NK-92 (cell line): ENCODE measurements around the gene MMRN1.
"Not testable (repeated sequence)": the region's sequence is repeated elsewhere in the genome, so short reads cannot be mapped to it uniquely, and the experiment has no call there.

Experiments used
- DNase-seq: peaks from one replicate; lab custom pipeline; 2025; ENCODE audit not compliant: unreplicated experiment; lab: John Stamatoyannopoulos, UW

The MMRN1 gene, protein sequence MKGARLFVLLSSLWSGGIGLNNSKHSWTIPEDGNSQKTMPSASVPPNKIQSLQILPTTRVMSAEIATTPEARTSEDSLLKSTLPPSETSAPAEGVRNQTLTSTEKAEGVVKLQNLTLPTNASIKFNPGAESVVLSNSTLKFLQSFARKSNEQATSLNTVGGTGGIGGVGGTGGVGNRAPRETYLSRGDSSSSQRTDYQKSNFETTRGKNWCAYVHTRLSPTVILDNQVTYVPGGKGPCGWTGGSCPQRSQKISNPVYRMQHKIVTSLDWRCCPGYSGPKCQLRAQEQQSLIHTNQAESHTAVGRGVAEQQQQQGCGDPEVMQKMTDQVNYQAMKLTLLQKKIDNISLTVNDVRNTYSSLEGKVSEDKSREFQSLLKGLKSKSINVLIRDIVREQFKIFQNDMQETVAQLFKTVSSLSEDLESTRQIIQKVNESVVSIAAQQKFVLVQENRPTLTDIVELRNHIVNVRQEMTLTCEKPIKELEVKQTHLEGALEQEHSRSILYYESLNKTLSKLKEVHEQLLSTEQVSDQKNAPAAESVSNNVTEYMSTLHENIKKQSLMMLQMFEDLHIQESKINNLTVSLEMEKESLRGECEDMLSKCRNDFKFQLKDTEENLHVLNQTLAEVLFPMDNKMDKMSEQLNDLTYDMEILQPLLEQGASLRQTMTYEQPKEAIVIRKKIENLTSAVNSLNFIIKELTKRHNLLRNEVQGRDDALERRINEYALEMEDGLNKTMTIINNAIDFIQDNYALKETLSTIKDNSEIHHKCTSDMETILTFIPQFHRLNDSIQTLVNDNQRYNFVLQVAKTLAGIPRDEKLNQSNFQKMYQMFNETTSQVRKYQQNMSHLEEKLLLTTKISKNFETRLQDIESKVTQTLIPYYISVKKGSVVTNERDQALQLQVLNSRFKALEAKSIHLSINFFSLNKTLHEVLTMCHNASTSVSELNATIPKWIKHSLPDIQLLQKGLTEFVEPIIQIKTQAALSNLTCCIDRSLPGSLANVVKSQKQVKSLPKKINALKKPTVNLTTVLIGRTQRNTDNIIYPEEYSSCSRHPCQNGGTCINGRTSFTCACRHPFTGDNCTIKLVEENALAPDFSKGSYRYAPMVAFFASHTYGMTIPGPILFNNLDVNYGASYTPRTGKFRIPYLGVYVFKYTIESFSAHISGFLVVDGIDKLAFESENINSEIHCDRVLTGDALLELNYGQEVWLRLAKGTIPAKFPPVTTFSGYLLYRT

DNA sequence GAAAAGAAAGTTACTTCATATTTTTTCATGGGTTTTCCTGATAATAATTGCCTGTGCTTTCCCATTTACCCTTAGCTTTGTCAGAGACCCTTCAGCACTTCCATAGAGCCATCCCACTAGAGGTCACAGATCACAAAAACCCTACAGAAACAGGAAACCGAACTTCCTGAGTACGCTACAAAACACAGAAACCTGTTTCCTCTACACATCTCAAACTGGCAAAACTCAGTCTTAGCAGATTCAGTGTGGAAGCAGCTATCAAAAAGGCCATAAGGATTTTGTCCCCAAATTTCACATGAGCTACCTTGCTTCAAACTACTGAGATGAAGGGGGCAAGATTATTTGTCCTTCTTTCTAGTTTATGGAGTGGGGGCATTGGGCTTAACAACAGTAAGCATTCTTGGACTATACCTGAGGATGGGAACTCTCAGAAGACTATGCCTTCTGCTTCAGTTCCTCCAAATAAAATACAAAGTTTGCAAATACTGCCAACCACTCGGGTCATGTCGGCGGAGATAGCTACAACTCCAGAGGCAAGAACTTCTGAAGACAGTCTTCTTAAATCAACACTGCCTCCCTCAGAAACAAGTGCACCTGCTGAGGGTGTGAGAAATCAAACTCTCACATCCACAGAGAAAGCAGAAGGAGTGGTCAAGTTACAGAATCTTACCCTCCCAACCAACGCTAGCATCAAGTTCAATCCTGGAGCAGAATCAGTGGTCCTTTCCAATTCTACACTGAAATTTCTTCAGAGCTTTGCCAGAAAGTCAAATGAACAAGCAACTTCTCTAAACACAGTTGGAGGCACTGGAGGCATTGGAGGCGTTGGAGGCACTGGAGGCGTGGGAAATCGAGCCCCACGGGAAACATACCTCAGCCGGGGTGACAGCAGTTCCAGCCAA lies at the start of gene MMRN1:
TSS of gene MMRN1 (plus strand) at position 206 of the 902 bp plus-strand sequence. CDS start at position 324, 118 bp downstream.
- DNase-seq = no peak

DNA sequence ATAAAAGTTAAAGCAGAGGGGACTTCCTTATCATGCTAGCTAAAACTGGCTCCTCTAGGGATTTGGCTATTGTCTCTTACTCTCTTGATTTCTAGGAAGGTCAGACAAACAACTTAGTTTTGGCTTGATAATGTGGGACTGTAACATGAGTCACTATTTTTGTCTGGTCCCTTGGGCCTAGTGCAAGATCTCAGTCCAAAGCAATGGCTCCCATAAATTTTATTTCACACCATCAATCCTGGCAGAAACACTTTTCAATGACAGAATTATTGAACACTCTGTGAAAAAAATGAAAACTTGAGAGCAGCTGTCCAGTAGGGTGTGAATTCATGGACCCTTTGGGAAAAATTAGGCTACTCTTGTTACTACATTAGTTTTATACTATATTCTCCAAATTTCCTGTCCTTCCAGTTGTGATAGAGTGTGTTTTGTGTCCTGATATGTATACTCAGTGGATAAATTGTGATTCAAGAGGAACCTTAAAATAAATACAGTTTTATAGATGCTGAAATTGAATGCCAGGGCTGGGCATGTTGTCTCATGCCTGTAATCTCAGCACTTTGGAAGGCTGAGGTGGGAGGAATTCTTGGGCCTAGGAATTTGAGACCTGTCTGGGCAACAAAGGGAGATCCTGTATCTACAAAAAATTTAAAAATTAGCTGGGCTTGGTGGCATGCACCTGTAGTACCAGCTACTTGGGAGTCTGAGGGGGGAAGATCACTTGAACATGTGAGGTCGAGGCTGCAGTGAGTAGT lies 46.9 kb upstream of the MMRN1 start:
- no peak for DNase-seq

DNA sequence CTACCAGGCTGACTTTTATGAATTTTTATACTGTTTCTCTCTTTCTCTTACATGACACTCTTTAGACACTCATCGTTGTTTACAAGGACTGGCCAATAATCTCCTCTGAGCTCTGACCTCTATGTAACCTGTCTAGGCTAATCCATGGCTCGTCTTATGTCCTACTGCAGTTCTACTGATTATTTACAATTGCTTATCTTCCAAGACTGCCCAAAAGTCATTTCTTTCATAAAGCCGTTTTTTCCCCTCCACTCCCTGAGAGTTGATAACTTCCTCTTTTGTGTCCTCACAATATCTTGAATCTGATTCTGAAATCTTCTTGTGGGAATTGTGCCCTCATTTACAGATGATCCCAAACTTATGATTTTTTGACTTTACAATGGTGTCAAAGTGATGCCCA lies 39.4 kb upstream of the MMRN1 start:
- DNase-seq = no peak

- no peak for DNase-seq
Measured at GRCh38 chr4:89860971-89861370, 33.7 kb upstream of the MMRN1 start.

DNA sequence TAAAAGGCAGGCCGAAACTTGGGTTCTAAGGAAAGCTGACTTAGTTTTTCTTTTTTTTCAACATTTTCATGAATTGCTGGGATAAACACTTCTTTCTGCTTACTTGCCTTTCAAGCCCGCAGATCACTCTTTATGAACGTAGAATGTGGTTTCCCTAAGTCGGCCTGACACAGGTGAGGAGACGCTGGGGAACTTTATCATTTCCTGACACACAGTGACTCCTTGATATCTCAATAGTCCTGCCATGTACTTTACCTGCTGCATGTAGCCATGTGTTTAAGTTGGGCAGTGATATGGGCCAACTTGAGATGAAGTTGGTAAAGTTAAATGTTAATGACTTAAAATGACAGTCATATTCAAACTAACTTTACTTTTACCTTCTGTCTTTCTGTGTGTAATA lies 31.1 kb upstream of the MMRN1 start:
- DNase-seq = no peak

- no peak for DNase-seq
Measured at GRCh38 chr4:89868276-89868675, 26.4 kb upstream of the MMRN1 start.

DNA sequence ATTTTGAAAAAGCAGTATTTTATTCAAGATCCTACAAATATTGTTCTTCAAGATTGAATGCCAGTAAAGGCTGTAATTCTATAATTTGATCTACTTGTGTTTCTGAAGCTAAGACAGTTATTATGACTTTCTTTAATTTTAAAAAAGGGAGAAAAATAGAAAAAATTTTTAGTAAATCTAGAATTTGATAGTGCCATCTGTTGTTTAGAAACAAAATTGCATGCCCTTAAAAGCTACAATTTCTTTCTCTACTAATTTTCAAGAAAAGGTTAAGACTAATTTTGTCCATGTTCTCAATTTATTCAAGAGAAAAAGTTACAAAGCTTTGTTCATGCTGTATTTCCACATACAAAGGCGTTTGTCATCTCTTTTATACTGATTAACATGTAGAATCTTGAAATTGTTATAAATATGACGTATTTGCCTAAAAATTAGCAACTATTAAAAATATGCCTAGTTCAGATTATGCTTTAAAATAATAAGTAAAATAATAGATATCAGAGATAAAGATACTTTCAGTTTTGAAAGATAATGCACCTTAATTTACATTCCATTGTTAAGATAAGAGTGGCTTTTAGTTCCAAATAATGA lies 25.6 kb upstream of the MMRN1 start:
- no peak for DNase-seq

GRCh38 chr4:89871211-89871610 lies 23.4 kb upstream of the MMRN1 start:
- no peak for DNase-seq

GRCh38 chr4:89876548-89876947 lies 18.1 kb upstream of the MMRN1 start:
- no peak for DNase-seq

- no peak for DNase-seq
Measured at GRCh38 chr4:89878611-89879010, 16.0 kb upstream of the MMRN1 start.

- DNase-seq = no peak
Measured at GRCh38 chr4:89879215-89879614, 15.4 kb upstream of the MMRN1 start.

DNA sequence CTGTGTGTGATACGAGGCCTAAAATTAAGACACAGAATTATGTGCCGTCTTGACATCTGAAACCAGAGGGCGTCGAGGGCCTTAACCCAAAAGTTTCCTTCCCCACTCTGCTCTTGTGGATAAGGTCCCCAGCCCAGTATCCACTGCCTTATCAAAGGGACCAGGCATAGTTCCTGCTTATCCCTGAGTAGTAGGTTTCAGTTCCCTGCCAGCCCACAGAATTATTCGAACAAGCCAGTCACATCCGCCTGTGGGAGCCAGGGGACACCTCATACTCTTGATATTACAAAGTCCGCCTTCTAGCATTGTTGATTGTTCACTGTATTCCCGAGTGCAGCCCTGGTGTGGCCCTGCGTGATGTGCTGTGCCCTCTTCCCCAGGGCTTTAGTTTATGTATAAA lies 5.4 kb upstream of the MMRN1 start:
- no peak for DNase-seq

DNA sequence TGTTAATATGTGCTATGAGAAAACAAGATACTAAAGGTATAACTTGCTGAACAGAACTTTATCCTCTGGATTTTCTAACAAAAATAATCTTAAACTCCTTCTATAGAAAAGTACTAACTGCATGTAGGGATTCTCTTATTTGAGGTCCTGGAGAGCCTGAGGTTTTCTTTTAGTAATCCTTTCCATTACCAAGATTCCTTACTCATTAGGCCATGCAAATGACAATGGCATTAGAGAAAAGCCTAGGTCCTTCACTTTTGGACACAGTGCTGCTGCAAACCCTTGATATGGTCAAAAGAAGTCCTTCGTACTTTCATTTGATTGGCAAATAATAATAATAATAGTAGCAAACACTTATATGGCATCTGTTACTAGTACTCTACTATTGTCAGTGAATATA lies 3.2 kb downstream of the MMRN1 start:
- DNase-seq = no peak

- no peak for DNase-seq
Measured at GRCh38 chr4:89898304-89898716, 3.7 kb downstream of the MMRN1 start.

DNA sequence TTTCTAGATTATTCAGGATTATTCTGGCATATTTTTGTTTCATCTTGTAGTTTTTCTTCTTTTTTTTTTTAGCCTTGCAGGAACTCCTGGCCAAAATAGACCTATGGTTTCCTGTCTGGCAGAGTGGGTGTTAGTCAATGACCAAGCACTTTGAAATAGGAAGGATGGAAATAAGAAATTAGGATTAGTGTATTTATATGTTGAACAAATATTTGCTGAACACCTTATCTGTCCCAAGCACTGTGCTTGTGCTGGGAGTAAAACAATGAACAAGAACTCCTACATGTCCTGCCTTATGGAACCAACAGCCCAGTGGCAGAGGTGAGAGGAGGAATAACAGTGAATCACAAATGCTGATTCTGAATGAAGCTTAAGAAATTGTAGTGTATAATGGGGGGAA lies 4.5 kb downstream of the MMRN1 start:
- no peak for DNase-seq

- no peak for DNase-seq
Measured at GRCh38 chr4:89899854-89900253, 5.2 kb downstream of the MMRN1 start.

- not testable (repeated sequence) for DNase-seq
Measured at GRCh38 chr4:89901808-89902431, 7.3 kb downstream of the MMRN1 start.

DNA sequence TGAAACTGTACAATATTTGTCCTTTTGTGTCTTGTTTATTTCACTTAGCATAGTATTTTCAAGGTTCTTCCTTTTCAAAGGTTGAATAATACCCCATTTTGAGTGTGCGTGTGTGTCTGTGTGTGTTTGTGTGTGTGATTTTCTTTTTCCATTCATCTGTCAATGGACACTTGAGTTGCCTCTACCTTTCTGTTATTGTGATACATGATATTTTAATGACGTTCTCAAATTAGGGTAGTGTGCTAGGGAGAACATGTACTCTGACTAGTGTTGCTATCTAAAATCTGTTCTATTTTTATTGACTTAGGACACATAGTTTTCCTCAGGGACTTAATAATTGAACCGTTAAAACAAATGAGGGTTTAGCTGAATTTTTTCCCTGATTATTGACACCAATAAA lies 9.9 kb downstream of the MMRN1 start:
- no peak for DNase-seq

DNA sequence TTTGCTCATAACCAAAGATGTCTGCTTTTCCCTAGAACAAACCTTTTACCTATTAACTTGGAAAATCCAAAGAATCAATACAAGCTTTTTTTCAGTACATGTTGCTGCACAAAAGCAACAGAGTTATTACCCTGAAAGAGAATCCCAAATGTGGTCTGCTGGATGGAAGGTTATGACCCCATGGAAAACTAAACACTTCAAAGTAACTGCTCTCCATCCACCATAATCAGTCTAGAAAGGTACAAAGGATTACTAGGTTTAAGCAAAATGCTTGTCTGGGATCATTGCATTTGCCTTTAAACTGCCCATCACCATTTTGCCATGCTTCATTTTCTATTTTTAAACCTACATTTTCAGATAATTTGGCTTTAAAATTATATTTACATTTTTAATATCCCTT lies 11.7 kb downstream of the MMRN1 start:
- DNase-seq = no peak
